T-helper 17 cell (primary cell): ENCODE results near the gene CMYA5. TPM values are rescaled to one million over a fixed set of nuclear protein-coding genes. Genes with fewer than 3 reads are reported as not detected.
"Not testable (repeated sequence)": the region's sequence is repeated elsewhere in the genome, so short reads cannot be mapped to it uniquely, and the experiment has no call there.

ENCODE experiments used
- ATAC-seq: fragments of 150-1000 bp; cut with Tn5 transposase; 2 replicates; pipeline ENCODE4 v1.10.0; 2021; ENCODE audit warnings: mild to moderate bottlenecking, moderate library complexity
- DNase-seq, 3 donors: peaks; one replicate each; pipeline versions ENCODE4 v3.0.0 to v3.0.0-alpha.2; 2020 to 2021
- H3K9me3 ChIP-seq: one replicate; pipeline ENCODE4 v1.7.0; 2013; ENCODE audit warnings: low read length, mild to moderate bottlenecking; ENCODE audit not compliant: control insufficient read depth, poor library complexity, severe bottlenecking
- H3K27ac Mint-ChIP-seq: one replicate; pipeline ENCODE4 v1.8.0; 2022; ENCODE audit warnings: mild to moderate bottlenecking, moderate library complexity, mixed read lengths
- H3K27me3 Mint-ChIP-seq: one replicate; pipeline ENCODE4 v1.8.0; 2022; ENCODE audit warnings: mixed read lengths
- H3K36me3 Mint-ChIP-seq: one replicate; pipeline ENCODE4 v1.8.0; 2022; ENCODE audit warnings: low read depth, mixed read lengths
- H3K4me1 Mint-ChIP-seq: one replicate; pipeline ENCODE4 v1.8.0; 2022; ENCODE audit warnings: mild to moderate bottlenecking, mixed read lengths
- H3K4me3 Mint-ChIP-seq: one replicate; pipeline ENCODE4 v1.8.0; 2022; ENCODE audit warnings: mild to moderate bottlenecking, moderate library complexity, mixed read lengths
- total RNA-seq, 4 donors: library from RNA in 2 of 4; stranded (reverse) in 2 of 4; gene quantifications; one replicate each; pipeline ENCODE4 v1.2.3 and lab custom pipeline; 2022 to 2026

CMYA5 gene
- total RNA-seq, 2 donors from 2014 or later = 0.15 to 0.23 TPM

- ATAC-seq (no peak), DNase-seq (no peak)
- Mint-ChIP-seq H3K27me3 (no peaks in the 10 kb centered on the region), H3K36me3 (peaks cover 4% of the 10 kb centered on the region), H3K4me3 (no peak overlapping the region), H3K27ac (no peak overlapping the region), H3K4me1 (peaks cover 5% of the 10 kb centered on the region)
- H3K9me3 ChIP-seq = no peaks in the 10 kb centered on the region
Observed at GRCh38 chr5:79691007-79691406, 1.4 kb downstream of the CMYA5 start.

GRCh38 chr5:79692596-79692995 is 3.0 kb downstream of the CMYA5 start:
- ATAC-seq = no peak
- Mint-ChIP-seq H3K4me3 (no peak overlapping the region), H3K27ac (no peak overlapping the region), H3K27me3 (no peaks in the 10 kb centered on the region), H3K36me3 (no peaks in the 10 kb centered on the region), H3K4me1 (peaks cover 5% of the 10 kb centered on the region)
- no peak for DNase-seq
- no peaks in the 10 kb centered on the region for H3K9me3 ChIP-seq

- H3K9me3 ChIP-seq = no peaks in the 10 kb centered on the region
- H3K27me3 Mint-ChIP-seq = no peaks in the 10 kb centered on the region
- no peak overlapping the region for H3K4me3 Mint-ChIP-seq
- DNase-seq = no peak
- H3K36me3 Mint-ChIP-seq = no peaks in the 10 kb centered on the region
- peaks cover 10% of the 10 kb centered on the region for H3K4me1 Mint-ChIP-seq
- ATAC-seq = no peak
- H3K27ac Mint-ChIP-seq = no peak overlapping the region
Observed at GRCh38 chr5:79694183-79694582, 4.5 kb downstream of the CMYA5 start.

- Mint-ChIP-seq H3K4me3 (no peak overlapping the region), H3K27ac (no peak overlapping the region), H3K27me3 (no peaks in the 10 kb centered on the region), H3K36me3 (no peaks in the 10 kb centered on the region), H3K4me1 (peaks cover 14% of the 10 kb centered on the region)
- no peaks in the 10 kb centered on the region for H3K9me3 ChIP-seq
- DNase-seq (no peak), ATAC-seq (no peak)
Observed at GRCh38 chr5:79694652-79695051, 5.0 kb downstream of the CMYA5 start.

- no peaks in the 10 kb centered on the region for H3K27me3 Mint-ChIP-seq
- no peaks in the 10 kb centered on the region for H3K9me3 ChIP-seq
- H3K27ac Mint-ChIP-seq = no peak overlapping the region
- no peak for ATAC-seq
- no peaks in the 10 kb centered on the region for H3K36me3 Mint-ChIP-seq
- H3K4me1 Mint-ChIP-seq = peaks cover 14% of the 10 kb centered on the region
- H3K4me3 Mint-ChIP-seq = no peak overlapping the region
- no peak for DNase-seq
Observed at GRCh38 chr5:79695526-79695925, 5.9 kb downstream of the CMYA5 start.

GRCh38 chr5:79697222-79698170 is 7.9 kb downstream of the CMYA5 start:
- DNase-seq (no peak), ATAC-seq (no peak)
- H3K9me3 ChIP-seq = no peaks in the 10 kb centered on the region
- peaks cover 11% of the 10 kb centered on the region for H3K4me1 Mint-ChIP-seq
- no peak overlapping the region for H3K27ac Mint-ChIP-seq
- H3K4me3 Mint-ChIP-seq = no peak overlapping the region
- H3K27me3 Mint-ChIP-seq = no peaks in the 10 kb centered on the region
- no peaks in the 10 kb centered on the region for H3K36me3 Mint-ChIP-seq

GRCh38 chr5:79699763-79700400 is 10.2 kb downstream of the CMYA5 start:
- DNase-seq (no peak), ATAC-seq (no peak)
- Mint-ChIP-seq H3K4me3 (no peak overlapping the region), H3K4me1 (peaks cover 13% of the 10 kb centered on the region), H3K27ac (peak overlapping the region; percentile 22), H3K36me3 (no peaks in the 10 kb centered on the region), H3K27me3 (no peaks in the 10 kb centered on the region)
- H3K9me3 ChIP-seq = no peaks in the 10 kb centered on the region

- ATAC-seq (peak; percentile 39), DNase-seq (no peak)
- Mint-ChIP-seq H3K36me3 (no peaks in the 10 kb centered on the region), H3K4me3 (no peak overlapping the region), H3K27ac (no peak overlapping the region), H3K4me1 (peaks cover 13% of the 10 kb centered on the region), H3K27me3 (no peaks in the 10 kb centered on the region)
- H3K9me3 ChIP-seq = no peaks in the 10 kb centered on the region
Observed at GRCh38 chr5:79702606-79703380, 13.2 kb downstream of the CMYA5 start.

GRCh38 chr5:79703381-79703645 is 13.7 kb downstream of the CMYA5 start:
- Mint-ChIP-seq H3K36me3 (no peaks in the 10 kb centered on the region), H3K27me3 (no peaks in the 10 kb centered on the region), H3K4me3 (no peak overlapping the region), H3K4me1 (peaks cover 13% of the 10 kb centered on the region), H3K27ac (no peak overlapping the region)
- DNase-seq = no peak
- ATAC-seq = no peak
- no peaks in the 10 kb centered on the region for H3K9me3 ChIP-seq

- DNase-seq = no peak
- H3K4me3 Mint-ChIP-seq = no peak overlapping the region
- no peaks in the 10 kb centered on the region for H3K9me3 ChIP-seq
- ATAC-seq = no peak
- no peaks in the 10 kb centered on the region for H3K36me3 Mint-ChIP-seq
- peaks cover 6% of the 10 kb centered on the region for H3K4me1 Mint-ChIP-seq
- H3K27ac Mint-ChIP-seq = no peak overlapping the region
- H3K27me3 Mint-ChIP-seq = no peaks in the 10 kb centered on the region
Observed at GRCh38 chr5:79704553-79704952, 14.9 kb downstream of the CMYA5 start.

- H3K9me3 ChIP-seq = no peaks in the 10 kb centered on the region
- H3K4me1 Mint-ChIP-seq = peaks cover 5% of the 10 kb centered on the region
- H3K27ac Mint-ChIP-seq = no peak overlapping the region
- DNase-seq = no peak
- no peak for ATAC-seq
- H3K36me3 Mint-ChIP-seq = no peaks in the 10 kb centered on the region
- no peak overlapping the region for H3K4me3 Mint-ChIP-seq
- H3K27me3 Mint-ChIP-seq = no peaks in the 10 kb centered on the region
Observed at GRCh38 chr5:79705632-79706031, 16.0 kb downstream of the CMYA5 start.

GRCh38 chr5:79706317-79706716 is 16.7 kb downstream of the CMYA5 start:
- ATAC-seq, H3K27me3 Mint-ChIP-seq, H3K4me3 Mint-ChIP-seq, DNase-seq, H3K4me1 Mint-ChIP-seq, H3K27ac Mint-ChIP-seq, H3K9me3 ChIP-seq, H3K36me3 Mint-ChIP-seq: not testable (repeated sequence)

GRCh38 chr5:79707535-79707934 is 17.9 kb downstream of the CMYA5 start:
- no peaks in the 10 kb centered on the region for H3K36me3 Mint-ChIP-seq
- H3K9me3 ChIP-seq = no peaks in the 10 kb centered on the region
- DNase-seq (no peak), ATAC-seq (no peak)
- H3K4me1 Mint-ChIP-seq = peaks cover 2% of the 10 kb centered on the region
- H3K27ac Mint-ChIP-seq = no peak overlapping the region
- no peak overlapping the region for H3K4me3 Mint-ChIP-seq
- H3K27me3 Mint-ChIP-seq = no peaks in the 10 kb centered on the region
